HG02678 (cell line): Measurements from ENCODE around the gene DCST1.

ENCODE experiments used
- ATAC-seq: cut with Tn5 transposase; IDR thresholded peaks from one replicate; pipeline ENCODE4 v1.9.1; 2021; ENCODE audit warnings: mild to moderate bottlenecking, moderate library complexity; ENCODE audit not compliant: unreplicated experiment

DCST1 gene

GRCh38 chr1:155083865-155084721, 50.5 kb downstream of the DCST1 start:
- ATAC-seq = no peak

- peak; percentile 76 for ATAC-seq
These were observed 51.3 kb downstream of the DCST1 start for GRCh38 chr1:155084722-155085503.

GRCh38 chr1:155085504-155086127, 52.0 kb downstream of the DCST1 start:
- no peak for ATAC-seq

DNA sequence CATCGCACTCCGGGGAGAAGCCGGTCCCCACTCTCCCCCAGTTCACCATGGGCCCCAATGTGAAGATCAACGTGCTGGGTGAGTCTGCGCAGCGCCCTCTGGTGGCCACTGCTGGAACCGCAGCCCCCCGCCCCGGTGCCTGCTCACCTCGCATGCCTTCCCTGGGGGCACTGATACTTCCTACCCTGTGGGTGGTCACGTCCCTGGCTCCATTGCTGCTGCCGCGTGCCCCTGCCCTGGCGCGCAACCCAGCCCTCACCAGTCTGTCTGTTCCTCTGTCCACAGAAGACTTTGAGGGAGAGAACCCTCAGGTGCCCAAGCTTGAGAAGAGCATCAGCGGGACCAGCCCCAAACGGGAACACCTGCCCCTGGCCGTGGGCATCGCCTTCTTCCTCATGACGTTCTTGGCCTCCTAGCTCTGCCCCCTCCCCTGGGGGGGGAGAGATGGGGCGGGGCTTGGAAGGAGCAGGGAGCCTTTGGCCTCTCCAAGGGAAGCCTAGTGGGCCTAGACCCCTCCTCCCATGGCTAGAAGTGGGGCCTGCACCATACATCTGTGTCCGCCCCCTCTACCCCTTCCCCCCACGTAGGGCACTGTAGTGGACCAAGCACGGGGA, 52.6 kb downstream of the DCST1 start:
- ATAC-seq = no peak

GRCh38 chr1:155086856-155087535, 53.4 kb downstream of the DCST1 start:
- ATAC-seq = no peak

- no peak for ATAC-seq
These were observed 57.7 kb downstream of the DCST1 start for GRCh38 chr1:155091071-155092051.

GRCh38 chr1:155092131-155092530, 58.5 kb downstream of the DCST1 start:
- ATAC-seq = no peak

DNA sequence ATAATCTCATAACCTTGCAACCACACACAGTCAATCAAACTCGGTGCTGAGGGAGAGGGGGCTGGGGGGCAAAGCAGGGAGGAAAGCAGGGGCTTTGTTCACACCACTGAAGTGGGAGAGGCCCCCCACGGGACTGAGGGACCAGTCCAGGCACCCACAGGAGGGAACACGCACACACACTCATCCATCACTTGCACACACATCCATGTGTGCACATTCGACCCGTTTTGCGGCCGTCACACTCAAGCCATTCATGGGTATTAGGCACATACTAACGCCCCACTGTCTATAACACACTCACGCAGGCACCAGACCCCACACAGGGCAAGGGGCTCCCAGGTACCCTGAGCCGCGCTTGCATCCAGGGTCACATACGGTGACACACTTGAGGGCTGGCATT, 59.0 kb downstream of the DCST1 start:
- no peak for ATAC-seq

DNA sequence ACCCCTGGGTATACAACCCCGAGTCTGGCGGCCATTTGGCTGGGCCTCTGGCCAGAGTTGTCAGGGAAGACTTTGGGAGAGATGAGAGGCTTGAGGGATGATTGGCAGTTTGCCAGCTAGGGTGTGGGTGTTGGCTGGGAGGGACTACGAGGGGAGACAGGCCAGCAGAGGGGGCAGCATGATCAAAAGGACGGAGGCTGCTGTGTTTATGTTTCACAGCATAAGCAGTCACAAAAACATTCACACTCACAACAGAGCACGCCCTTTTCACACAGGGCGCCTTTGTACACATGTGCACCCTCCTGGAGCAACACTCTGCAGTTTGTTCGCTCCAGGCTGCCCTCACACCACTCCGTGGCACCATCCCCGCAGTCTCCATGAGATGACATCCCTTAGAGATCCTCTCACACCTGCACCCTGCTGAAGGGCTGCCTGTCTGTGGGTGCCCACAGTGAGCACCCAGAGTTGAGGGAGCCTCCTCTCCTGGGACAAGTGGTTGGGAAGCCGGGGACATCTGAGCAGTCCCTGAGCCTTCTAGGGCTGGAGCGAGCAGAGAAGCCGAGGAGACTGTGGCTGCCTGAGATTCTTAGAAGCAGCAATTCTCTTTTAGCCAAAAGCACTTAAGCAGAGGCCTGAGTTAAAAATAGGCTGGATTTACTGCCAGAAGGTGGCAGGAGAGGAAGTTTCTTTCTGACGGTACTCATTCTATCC, 60.4 kb downstream of the DCST1 start:
- no peak for ATAC-seq

DNA sequence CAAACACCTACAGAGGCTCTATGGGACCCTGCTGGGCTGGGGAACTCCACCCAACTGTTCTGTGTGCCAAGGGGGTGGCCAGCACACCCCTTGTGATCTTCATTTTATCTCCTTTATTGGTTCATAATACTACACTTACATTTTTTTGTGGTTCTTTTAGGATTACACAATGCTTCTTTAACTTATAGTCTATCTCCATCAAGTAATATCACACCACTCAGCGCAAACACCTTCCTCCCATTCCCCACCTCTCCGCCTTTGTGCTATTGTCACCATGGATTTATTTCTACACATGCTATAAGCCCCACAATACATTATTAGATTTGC, 61.0 kb downstream of the DCST1 start:
- no peak for ATAC-seq

DNA sequence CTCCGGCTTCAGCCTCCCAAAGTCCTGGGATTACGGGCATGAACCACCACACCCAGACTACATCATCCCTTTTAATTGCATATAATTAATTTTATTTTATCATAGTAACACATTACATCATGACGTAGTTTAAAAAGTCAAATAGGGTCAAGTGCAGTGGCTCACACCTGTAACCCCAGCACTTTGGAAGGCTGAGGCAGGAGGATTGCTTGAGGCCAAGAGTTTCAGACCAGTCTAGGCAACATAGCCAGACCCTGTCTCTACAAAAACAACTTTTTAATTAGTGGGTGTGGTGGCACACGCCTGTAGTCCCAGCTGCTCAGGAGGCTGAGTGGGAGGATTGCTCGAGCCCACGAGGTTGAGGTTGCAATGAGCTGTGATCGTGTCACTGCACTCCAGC, 65.7 kb downstream of the DCST1 start:
- ATAC-seq = no peak
